PFSK-1 (cell line): Measurements from ENCODE around the gene HID1.

Source experiments
- POLR2AphosphoS5 ChIP-seq: IDR thresholded peaks from 2 replicates; pipeline ENCODE4 v1.6.1; 2012; ENCODE audit warnings: low read depth, mild to moderate bottlenecking, control low read depth, low read length, moderate library complexity
- SIN3A ChIP-seq: IDR thresholded peaks from 2 replicates; pipeline ENCODE4 v1.6.1; 2012; ENCODE audit warnings: mild to moderate bottlenecking, low read length, moderate library complexity, borderline replicate concordance; ENCODE audit not compliant: insufficient read depth

DNA sequence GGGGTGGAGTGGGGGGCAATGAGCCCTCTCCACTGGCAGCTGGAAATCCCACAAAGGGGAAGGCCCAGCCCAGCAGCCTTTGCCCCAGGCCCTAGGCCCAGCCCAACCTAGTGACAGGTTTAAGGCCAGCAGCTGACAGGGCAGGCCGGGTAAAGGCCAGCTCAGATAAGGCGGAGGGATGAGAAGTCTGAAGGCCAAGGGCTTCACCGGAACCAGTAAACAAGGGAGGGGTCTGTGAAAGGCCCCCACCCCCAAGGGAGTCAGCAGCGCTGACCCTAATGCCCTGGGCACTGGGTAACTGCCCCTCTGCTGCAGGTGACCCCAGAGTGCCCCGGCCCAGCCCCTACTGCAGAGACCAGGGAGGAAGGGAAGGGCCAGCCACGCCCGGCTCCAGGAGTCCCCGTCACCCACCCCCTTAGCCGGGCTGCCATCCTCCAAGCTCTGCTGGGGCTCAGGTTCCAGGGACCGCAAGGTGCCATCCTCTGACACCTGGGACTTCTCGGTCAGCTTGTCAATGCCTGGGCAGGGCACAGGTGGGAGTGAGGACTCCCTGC, 19.3 kb downstream of the HID1 start:
- TF ChIP-seq SIN3A (no peak), POLR2AphosphoS5 (no peak)
